CD14-positive monocyte (primary cell): Measurements from ENCODE around the gene RETREG1. TPM values are rescaled to one million over a fixed set of nuclear protein-coding genes. Genes with fewer than 3 reads are reported as not detected.
A peak's percentile ranks its signal among the peaks of the same experiment; 100 is the strongest.

Experiments
- DNase-seq, 3 donors: peaks; one replicate each; pipeline ENCODE4 v3.0.0-alpha.2; 2011 to 2022
- H2AFZ ChIP-seq: 2 replicates; pipeline ENCODE4 v1.6.0; 2012; ENCODE audit warnings: mild to moderate bottlenecking, low read depth, low read length, inconsistent platforms; ENCODE audit not compliant: insufficient read depth, poor library complexity, severe bottlenecking
- H3K27ac ChIP-seq, 2 donors: 1 replicate in 1 of 2; 2 replicates in 1 of 2; pipeline ENCODE4 v1.5.1; 2012 to 2013; ENCODE audit warnings: low read length in 2 of 2, control low read depth in 1 of 2, inconsistent platforms in 1 of 2, low read depth in 1 of 2, mild to moderate bottlenecking in 1 of 2
- H3K27me3 ChIP-seq, 2 donors: one replicate each; pipeline versions ENCODE4 v1.6.0 to v1.6.1; 2011 to 2013; ENCODE audit warnings: low read length in 2 of 2; ENCODE audit not compliant: control insufficient read depth in 2 of 2, insufficient read depth in 2 of 2
- H3K36me3 ChIP-seq, 2 donors: replicated peaks in 1 of 2; 1 replicate in 1 of 2; 2 replicates in 1 of 2; pipeline versions ENCODE4 v1.5.1 to v1.6.1; 2012 to 2013; ENCODE audit warnings: low read length in 2 of 2, control low read depth in 1 of 2, inconsistent platforms in 1 of 2, mild to moderate bottlenecking in 1 of 2; ENCODE audit not compliant: insufficient read depth in 2 of 2, control insufficient read depth in 1 of 2
- H3K4me1 ChIP-seq, 2 donors: 1 replicate in 1 of 2; 2 replicates in 1 of 2; pipeline versions ENCODE4 v1.5.1 to v1.6.1; 2012 to 2013; ENCODE audit warnings: low read length in 2 of 2, control low read depth in 1 of 2, inconsistent platforms in 1 of 2, mild to moderate bottlenecking in 1 of 2, moderate library complexity in 1 of 2; ENCODE audit not compliant: insufficient read depth in 2 of 2, control insufficient read depth in 1 of 2
- H3K4me2 ChIP-seq: replicated peaks from 2 replicates; pipeline ENCODE3; 2012; ENCODE audit warnings: low read length, moderate library complexity, mild to moderate bottlenecking; ENCODE audit not compliant: poor library complexity, severe bottlenecking; ENCODE audit errors: extremely low read depth
- H3K4me3 ChIP-seq, 3 experiments: fragments of 200-600 bp in 1 of 3; sonication (generic) in 1 of 3; replicated peaks in 1 of 3; 1 replicate in 2 of 3; 2 replicates in 1 of 3; pipeline ENCODE4 v1.5.1; 2011 to 2013; ENCODE audit warnings: low read length in 3 of 3, mild to moderate bottlenecking in 3 of 3, control low read depth in 2 of 3, low read depth in 2 of 3, inconsistent platforms in 1 of 3, moderate library complexity in 1 of 3
- H3K79me2 ChIP-seq: 2 replicates; pipeline ENCODE4 v1.6.0; 2012; ENCODE audit warnings: mild to moderate bottlenecking, control low read depth, inconsistent platforms, low read length, moderate library complexity; ENCODE audit not compliant: insufficient read depth
- H3K9ac ChIP-seq: 2 replicates; pipeline ENCODE4 v1.6.0; 2017; ENCODE audit warnings: low read length, mild to moderate bottlenecking; ENCODE audit not compliant: insufficient read depth, poor library complexity, severe bottlenecking
- H3K9me3 ChIP-seq, 2 donors: replicated peaks in 1 of 2; 1 replicate in 1 of 2; 2 replicates in 1 of 2; pipeline versions ENCODE4 v1.5.1 to v1.6.1; 2012 to 2013; ENCODE audit warnings: low read length in 2 of 2, control low read depth in 1 of 2; ENCODE audit not compliant: control insufficient read depth in 1 of 2, insufficient read depth in 1 of 2
- H4K20me1 ChIP-seq: 2 replicates; pipeline ENCODE4 v1.6.0; 2012; ENCODE audit warnings: mild to moderate bottlenecking, low read length, control low read depth, moderate library complexity; ENCODE audit not compliant: insufficient read depth
- H3K27ac Mint-ChIP-seq, 7 donors: one replicate each; pipeline ENCODE4 v1.8.0; 2020; ENCODE audit warnings: mild to moderate bottlenecking in 7 of 7, mixed read lengths in 7 of 7, moderate library complexity in 6 of 7, inconsistent platforms in 2 of 7
- H3K27me3 Mint-ChIP-seq, 3 donors: one replicate each; pipeline ENCODE4 v1.8.0; 2021 to 2022; ENCODE audit warnings: low read depth in 3 of 3, mild to moderate bottlenecking in 3 of 3, mixed read lengths in 3 of 3, moderate library complexity in 3 of 3, inconsistent platforms in 1 of 3
- H3K36me3 Mint-ChIP-seq, 2 donors: one replicate each; pipeline ENCODE4 v1.8.0; 2020; ENCODE audit warnings: mixed read lengths in 2 of 2, inconsistent platforms in 1 of 2, mild to moderate bottlenecking in 1 of 2
- H3K4me1 Mint-ChIP-seq: one replicate; pipeline ENCODE4 v1.8.0; 2020; ENCODE audit warnings: mild to moderate bottlenecking, mixed read lengths
- H3K4me3 Mint-ChIP-seq, 2 donors: one replicate each; pipeline ENCODE4 v1.8.0; 2020; ENCODE audit warnings: mild to moderate bottlenecking in 2 of 2, mixed read lengths in 2 of 2, moderate library complexity in 1 of 2
- H3K9me3 Mint-ChIP-seq, 7 donors: one replicate each; pipeline ENCODE4 v1.8.0; 2020 to 2022; ENCODE audit warnings: mixed read lengths in 7 of 7, mild to moderate bottlenecking in 6 of 7, moderate library complexity in 6 of 7, inconsistent platforms in 2 of 7
- CTCF ChIP-seq: fragments of 200-600 bp; IDR thresholded peaks from one replicate; pipeline ENCODE4 v1.8.0; 2022; ENCODE audit warnings: antibody characterized with exemption, mild to moderate bottlenecking
- WGBS: methylation state at CpG from one replicate; pipeline ENCODE4 v1.1.5; 2013; ENCODE audit warnings: missing lambda C conversion rate; ENCODE audit not compliant: insufficient coverage; 5-methylcytosine and 5-hydroxymethylcytosine counted together
- intact Hi-C, 2 donors: fragments of 100-400 bp; cut with micrococcal nuclease; formaldehyde crosslinking; loops; one replicate each; pipeline versions ENCODE4 v1.15.0 to v1.15.1; 2023
- polyA plus RNA-seq, 3 donors: library from polyadenylated mRNA; depleted of rRNA in 1 of 3; unstranded in 2 of 3; stranded (reverse) in 1 of 3; fragments of 300-500 nt in 2 of 3; fragments of >200 nt in 1 of 3; fragmentation: Illumina TruSeq in 2 of 3; gene quantifications; 1 replicate in 2 of 3; 2 replicates in 1 of 3; pipeline ENCODE4 v1.2.3, GENCODE V29; 2012 to 2021

Gene RETREG1
- polyA plus RNA-seq, 3 donors: 3.5 to 6.4 (median 4.7) TPM

- intact Hi-C loops: no loop called here
- Mint-ChIP-seq H3K4me3 (no peak overlapping the region), H3K9me3 (peaks cover 1 to 10% (median 7%) of the 10 kb centered on the region in 7 donors), H3K36me3 (no peaks in the 10 kb centered on the region), H3K4me1 (no peaks in the 10 kb centered on the region), H3K27ac (no peak overlapping the region), H3K27me3 (peaks cover 0 to 2% (median 2%) of the 10 kb centered on the region in 3 donors)
- H3K4me1 ChIP-seq: no peaks in the 10 kb centered on the region
- H3K9ac ChIP-seq: no peak overlapping the region
- H4K20me1 ChIP-seq: no peaks in the 10 kb centered on the region
- H3K4me3 ChIP-seq: no peak overlapping the region
- H3K9me3 ChIP-seq: peaks cover 0 to 10% of the 10 kb centered on the region in 2 donors
- H3K4me2 ChIP-seq: no peak overlapping the region
- DNase-seq: no peak
- no CpG with 5 or more reads among the region's 3 CpGs for WGBS
- H3K36me3 ChIP-seq: no peaks in the 10 kb centered on the region
- H3K79me2 ChIP-seq: no peaks in the 10 kb centered on the region
- H3K27ac ChIP-seq: no peak overlapping the region
- no peaks in the 10 kb centered on the region for H3K27me3 ChIP-seq
- TF ChIP-seq CTCF: no peak
- H2AFZ ChIP-seq: no peak overlapping the region
Measured at GRCh38 chr5:16540421-16540820, 76.4 kb downstream of the RETREG1 start.

DNA sequence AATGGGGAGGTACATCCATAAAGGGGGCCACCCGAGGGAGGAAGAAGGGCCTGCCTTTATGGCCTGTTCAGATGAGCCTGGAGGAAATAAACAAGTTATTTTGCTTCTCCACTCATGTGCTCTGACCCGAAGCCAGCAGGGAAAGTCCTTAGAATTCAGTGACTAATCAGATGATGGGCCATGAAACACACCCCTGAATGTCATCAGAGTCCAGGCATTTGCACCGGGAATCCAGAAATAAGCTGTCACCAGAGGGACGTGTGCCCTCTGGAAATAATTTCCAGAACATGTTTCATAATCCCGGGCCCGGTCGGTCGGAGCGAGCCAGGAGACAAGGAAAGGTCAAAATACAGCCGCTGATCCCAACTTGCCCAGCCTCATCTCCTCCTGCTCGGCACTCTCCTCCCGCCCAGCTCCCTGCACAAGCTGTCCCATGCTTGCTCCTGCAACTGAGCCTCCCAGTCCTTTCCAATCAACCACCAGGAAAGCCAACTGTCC lies 77.6 kb downstream of the RETREG1 start:
- intact Hi-C loops: no loop called here
- peaks cover 1 to 13% (median 7%) of the 10 kb centered on the region in 7 donors for H3K9me3 Mint-ChIP-seq
- Histone ChIP-seq H3K9me3 (peaks cover 0 to 10% of the 10 kb centered on the region in 2 donors), H3K79me2 (no peaks in the 10 kb centered on the region), H2AFZ (no peak overlapping the region), H3K27me3 (no peaks in the 10 kb centered on the region), H3K4me2 (no peak overlapping the region), H3K9ac (no peak overlapping the region), H4K20me1 (no peaks in the 10 kb centered on the region), H3K27ac (no peak overlapping the region), H3K4me3 (no peak overlapping the region), H3K36me3 (no peaks in the 10 kb centered on the region), H3K4me1 (no peaks in the 10 kb centered on the region)
- peak overlapping the region in 1 of 2 donors; percentile 45 for H3K4me3 Mint-ChIP-seq
- H3K4me1 Mint-ChIP-seq: no peaks in the 10 kb centered on the region
- DNase-seq: no peak
- TF ChIP-seq CTCF: no peak
- WGBS: 96% methylated on average over 11 of the region's 12 CpGs
- no peak overlapping the region for H3K27ac Mint-ChIP-seq
- H3K27me3 Mint-ChIP-seq: peaks cover 0 to 2% (median 2%) of the 10 kb centered on the region in 3 donors
- no peaks in the 10 kb centered on the region for H3K36me3 Mint-ChIP-seq
